Erythroblast (primary cell): ENCODE measurements around the gene SLC25A26.

Experiments
- GATA1 ChIP-seq: IDR thresholded peaks from 2 replicates; pipeline ENCODE4 v1.6.1; 2011; ENCODE audit warnings: low read depth, mild to moderate bottlenecking, control low read depth, low read length, moderate library complexity
- POLR2A ChIP-seq: IDR thresholded peaks from 2 replicates; pipeline ENCODE4 v1.6.1; 2011; ENCODE audit warnings: mild to moderate bottlenecking, low read length

- TF ChIP-seq POLR2A (no peak), GATA1 (no peak)
These were observed 147.2 kb downstream of the SLC25A26 start for GRCh38 chr3:66367979-66368378.
